ENCODE measurements around the gene TNFSF12.
"Not testable (repeated sequence)": the region's sequence is repeated elsewhere in the genome, so short reads cannot be mapped to it uniquely, and the experiment has no call there.

The TNFSF12 gene

DNA sequence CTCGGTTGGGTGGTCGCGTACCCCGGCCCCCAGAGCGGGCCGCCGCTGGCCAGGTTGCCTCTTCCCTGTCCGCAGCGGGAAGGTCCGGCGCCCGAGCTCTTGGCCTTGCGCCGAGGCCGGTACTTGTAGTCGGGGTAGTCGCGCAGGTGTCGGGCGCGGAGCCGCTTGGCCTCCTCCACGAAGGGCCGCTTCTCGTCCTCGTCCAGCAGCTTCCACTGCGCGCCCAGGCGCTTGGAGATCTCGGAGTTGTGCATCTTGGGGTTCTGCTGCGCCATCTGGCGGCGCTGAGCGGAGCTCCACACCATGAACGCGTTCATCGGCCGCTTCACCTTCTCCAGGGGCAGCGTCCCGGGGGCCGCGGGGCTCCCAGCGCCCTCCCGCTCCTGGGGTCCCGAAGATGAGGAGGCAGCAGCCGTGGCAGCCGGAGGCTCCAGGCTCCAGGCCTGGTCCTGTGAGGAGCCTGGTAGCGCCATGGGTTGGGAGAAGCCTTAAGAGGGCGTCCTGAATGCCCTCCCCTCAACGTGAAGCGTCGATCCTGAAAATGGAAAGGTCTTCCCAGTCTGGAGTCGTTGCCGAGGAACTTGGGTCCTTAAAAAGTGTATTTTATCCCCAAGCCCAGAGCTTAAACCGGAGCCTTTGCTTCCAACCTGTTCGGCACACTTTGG is 40.5 kb downstream of the TNFSF12 start:
- peak; percentile 71 for DNase-seq

DNA sequence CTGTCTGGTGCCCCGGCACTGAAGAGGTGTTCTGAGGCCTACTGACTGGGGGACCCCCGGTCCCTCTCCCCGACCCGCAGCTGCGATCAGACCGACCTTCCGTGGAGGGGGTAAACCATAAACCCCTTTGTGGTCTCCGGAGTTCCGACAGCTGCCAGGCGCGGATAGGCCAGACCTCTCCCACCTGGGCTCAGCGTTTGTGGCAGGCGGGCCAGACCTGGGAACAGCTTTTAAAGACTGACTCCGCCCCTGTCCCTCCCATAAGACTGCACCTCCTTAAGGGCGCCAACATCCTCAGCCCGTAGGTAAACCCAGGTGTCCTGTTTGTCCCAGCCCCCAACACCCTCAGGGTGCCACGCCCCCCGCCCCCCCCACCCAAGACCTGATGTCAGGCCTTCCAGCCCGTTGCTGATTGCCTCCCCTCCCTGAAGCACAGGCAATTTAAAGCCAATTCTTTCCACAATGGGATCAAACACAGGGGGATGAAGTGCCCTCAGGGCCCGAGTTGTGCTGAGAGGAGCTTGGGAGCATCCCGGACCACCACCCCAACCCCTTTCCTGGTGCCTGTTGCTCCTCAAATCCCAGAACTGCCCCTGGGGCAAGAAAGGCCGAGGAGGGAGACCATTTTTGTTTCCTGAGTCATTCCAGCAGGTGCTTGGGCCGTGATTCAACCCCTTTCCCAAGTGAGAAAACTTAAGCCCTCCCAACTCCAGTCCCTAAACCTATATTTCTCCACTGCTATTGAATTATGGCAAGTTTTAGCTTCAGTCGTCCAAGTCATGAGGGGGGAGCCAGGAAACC is 41.2 kb downstream of the TNFSF12 start, which contains the start of gene SOX15:
TSS of gene SOX15 (minus strand) at position 204 of the 801 bp plus-strand sequence. CDS start 418 bp downstream, outside the sequence.
- DNase-seq: peak; percentile 59

DNA sequence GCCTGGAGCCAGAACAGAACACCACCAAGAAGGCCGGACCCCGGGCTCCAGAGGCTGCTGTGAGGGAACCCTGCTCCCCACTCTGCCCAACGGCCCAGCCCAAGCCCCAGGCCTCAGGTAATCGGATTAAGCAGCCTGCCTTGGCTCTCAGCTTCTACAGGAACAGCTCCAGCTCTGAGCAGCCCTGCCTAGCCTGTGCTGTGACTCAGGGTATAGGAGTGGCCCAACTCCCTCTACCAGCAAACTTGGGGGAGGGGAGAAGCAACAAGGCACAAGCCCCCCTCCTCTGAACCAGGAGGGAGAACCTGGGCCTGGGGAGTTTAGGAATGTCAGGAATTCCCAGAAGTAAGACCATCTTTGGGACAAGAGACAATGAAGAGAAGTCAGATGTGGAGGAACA is 41.9 kb downstream of the TNFSF12 start:
- peak; percentile 48 for DNase-seq

DNA sequence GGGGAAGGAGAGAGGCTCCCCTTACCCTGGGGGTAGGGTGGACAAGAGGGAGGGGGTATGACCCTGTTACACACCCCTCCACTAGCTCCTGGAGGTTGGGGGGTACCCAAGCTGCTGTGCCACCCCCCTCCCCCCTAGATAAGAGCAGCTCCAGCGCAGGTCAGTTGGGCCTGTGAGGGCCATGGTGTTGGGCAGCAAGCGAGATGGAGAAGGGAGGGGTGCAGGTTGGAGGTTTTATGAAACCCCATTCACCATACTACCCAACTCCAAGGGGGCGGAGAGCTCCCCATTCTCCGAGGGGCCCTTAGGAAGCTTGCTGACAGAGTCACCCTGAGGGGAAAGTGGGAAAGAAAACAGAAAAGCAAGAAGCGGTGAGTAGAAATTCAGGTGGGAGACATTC is 42.7 kb downstream of the TNFSF12 start:
- no peak for DNase-seq

DNA sequence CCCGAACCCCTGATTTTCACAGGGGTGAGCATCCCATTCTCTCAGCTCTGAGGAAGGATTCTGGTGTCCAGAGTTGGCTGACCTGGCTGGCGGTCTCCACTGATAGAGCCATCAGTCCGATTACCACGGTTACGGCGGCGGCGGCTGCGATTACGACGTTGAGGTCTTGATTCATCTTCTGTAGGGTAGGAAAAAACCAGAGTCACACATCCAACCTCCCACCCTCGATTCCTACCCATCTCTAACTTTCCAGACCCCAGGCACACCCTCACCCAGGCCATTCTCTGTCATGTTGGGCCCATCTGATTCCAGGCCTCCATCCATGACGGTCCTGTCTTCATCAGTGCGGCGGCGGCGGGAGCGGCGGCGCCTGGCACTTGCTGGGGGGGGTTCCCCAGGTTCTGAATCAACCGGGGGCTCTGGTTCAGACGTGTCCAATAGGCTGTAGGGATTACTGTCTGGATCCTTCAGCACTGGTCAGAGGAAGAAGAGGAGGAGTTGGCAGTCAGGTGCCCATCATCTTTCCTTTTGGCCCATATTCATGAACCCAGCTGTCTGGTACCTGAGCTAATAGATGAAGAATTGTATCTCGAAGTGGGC is 43.7 kb downstream of the TNFSF12 start:
- DNase-seq: no peak

DNA sequence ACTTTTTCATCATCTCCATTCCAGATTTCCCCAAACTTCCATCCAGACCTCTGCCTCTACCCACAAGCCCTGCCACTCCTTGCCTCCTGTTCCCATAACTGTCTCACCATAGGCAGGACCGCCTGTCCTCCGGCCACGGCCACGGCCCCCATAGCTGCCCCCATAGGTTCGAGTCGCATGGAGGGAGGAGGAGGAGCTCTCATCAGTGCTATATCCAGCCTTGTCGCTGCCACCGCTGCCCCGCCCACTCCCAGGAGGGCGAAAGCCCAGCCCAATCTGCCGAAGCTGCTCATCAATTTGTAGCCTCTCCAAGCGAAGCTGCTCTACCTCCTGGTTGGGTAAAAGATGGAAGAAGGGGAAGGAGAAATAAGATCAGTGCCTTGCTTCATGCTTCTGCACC is 44.4 kb downstream of the TNFSF12 start:
- DNase-seq: no peak

DNA sequence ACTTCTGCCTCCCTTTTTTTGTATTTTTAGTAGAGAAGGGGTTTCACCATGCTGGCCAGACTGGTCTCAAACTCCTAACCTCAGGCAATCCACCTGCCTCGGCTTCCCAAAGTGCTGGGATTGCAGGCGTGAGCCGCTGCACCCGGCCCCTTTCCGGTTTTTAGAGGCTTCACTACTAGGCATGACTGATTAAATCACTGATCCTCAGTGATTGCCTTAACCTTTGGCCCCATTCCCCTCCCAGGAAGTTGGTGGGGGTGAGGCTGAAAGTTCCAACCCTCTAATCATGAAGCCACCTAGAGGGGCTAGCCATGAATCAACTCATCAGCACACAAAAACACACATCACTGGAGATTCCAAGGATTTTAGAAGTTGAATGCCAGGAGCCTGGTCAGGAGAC is 48.7 kb downstream of the TNFSF12 start:
- not testable (repeated sequence) for DNase-seq

DNA sequence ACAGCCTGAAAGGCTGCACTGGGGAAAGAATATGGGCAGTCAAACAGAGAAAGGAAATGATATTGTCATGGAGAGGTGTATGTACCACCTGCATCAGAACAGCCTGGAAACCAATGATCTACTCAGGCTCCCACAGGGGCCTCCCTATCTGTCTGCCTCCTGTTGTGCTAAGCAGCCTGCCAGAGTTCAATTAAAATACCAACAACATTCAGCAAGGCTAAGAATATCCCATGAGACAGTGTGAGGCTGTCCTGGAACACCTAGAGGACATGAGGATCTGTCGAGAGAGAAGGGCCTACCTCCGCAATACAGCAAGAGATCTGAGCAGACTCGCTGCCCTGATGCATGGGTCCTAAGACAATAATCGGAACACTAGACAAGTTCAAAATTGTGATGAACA is 57.4 kb downstream of the TNFSF12 start:
- DNase-seq: no peak

All from HCEC 1CT (cell line).